SHP77 treated with DMSO at 0.1 percent for 48 hours (cell line): ENCODE results near the gene TAF11L14.
"Not testable (repeated sequence)": the region's sequence is repeated elsewhere in the genome, so short reads cannot be mapped to it uniquely, and the experiment has no call there.

Source experiments
- DNase-seq: peaks from one replicate; lab custom pipeline; 2025; lab: John Stamatoyannopoulos, UW

TAF11L14 gene

GRCh38 chr5:17634160-17634559 lies at the start of gene TAF11L14:
TAF11L14 (plus strand) TSS chr5:17634460.
- DNase-seq: no peak

GRCh38 chr5:17585658-17586057 lies 48.6 kb upstream of the TAF11L14 start, which contains the start of gene TAF11L7:
TAF11L7 (minus strand) TSS chr5:17585758.
- DNase-seq: not testable (repeated sequence)

GRCh38 chr5:17590860-17591259 lies 43.4 kb upstream of the TAF11L14 start, which contains the start of gene TAF11L8:
TAF11L8 (minus strand) TSS chr5:17590960.
- not testable (repeated sequence) for DNase-seq

GRCh38 chr5:17594255-17594654 lies 40.0 kb upstream of the TAF11L14 start, which contains the start of gene TAF11L9:
TAF11L9 (minus strand) TSS chr5:17594394.
- DNase-seq: not testable (repeated sequence)

- not testable (repeated sequence) for DNase-seq
Measured at GRCh38 chr5:17597728-17598127, 36.5 kb upstream of the TAF11L14 start, which contains the start of gene TAF11L10. TAF11L10 (minus strand) TSS chr5:17597828.

GRCh38 chr5:17603880-17604279 lies 30.4 kb upstream of the TAF11L14 start, which contains the start of gene TAF11L11:
TAF11L11 (plus strand) TSS chr5:17604183.
- DNase-seq: not testable (repeated sequence)

- DNase-seq: no peak
Measured at GRCh38 chr5:17604951-17605350, 29.3 kb upstream of the TAF11L14 start.

GRCh38 chr5:17607461-17607860 lies 26.8 kb upstream of the TAF11L14 start:
- DNase-seq: not testable (repeated sequence)

GRCh38 chr5:17610092-17610491 lies 24.2 kb upstream of the TAF11L14 start, which contains the start of gene TAF11L12:
TAF11L12 (plus strand) TSS chr5:17610392.
- DNase-seq: not testable (repeated sequence)

- no peak for DNase-seq
Measured at GRCh38 chr5:17614872-17615605, 19.2 kb upstream of the TAF11L14 start.

GRCh38 chr5:17619354-17619753 lies 14.9 kb upstream of the TAF11L14 start:
- no peak for DNase-seq

GRCh38 chr5:17620627-17621026 lies 13.6 kb upstream of the TAF11L14 start:
- DNase-seq: no peak

- no peak for DNase-seq
Measured at GRCh38 chr5:17625686-17626085, 8.6 kb upstream of the TAF11L14 start.

GRCh38 chr5:17631788-17632187 lies 2.5 kb upstream of the TAF11L14 start, which contains the start of gene TAF11L13:
TAF11L13 (plus strand) TSS chr5:17632088.
- not testable (repeated sequence) for DNase-seq

- DNase-seq: not testable (repeated sequence)
Measured at GRCh38 chr5:17649232-17649631, 15.0 kb downstream of the TAF11L14 start.

- not testable (repeated sequence) for DNase-seq
Measured at GRCh38 chr5:17655201-17655759, 21.0 kb downstream of the TAF11L14 start.

GRCh38 chr5:17655921-17656320 lies 21.7 kb downstream of the TAF11L14 start:
- DNase-seq: no peak

GRCh38 chr5:17663182-17663581 lies 28.9 kb downstream of the TAF11L14 start:
- peak; percentile 87 for DNase-seq

- no peak for DNase-seq
Measured at GRCh38 chr5:17665836-17666235, 31.6 kb downstream of the TAF11L14 start.

- DNase-seq: no peak
Measured at GRCh38 chr5:17666726-17667235, 32.5 kb downstream of the TAF11L14 start.

- DNase-seq: no peak
Measured at GRCh38 chr5:17670353-17670752, 36.1 kb downstream of the TAF11L14 start.

- DNase-seq: no peak
Measured at GRCh38 chr5:17678751-17679324, 44.6 kb downstream of the TAF11L14 start.
